ENCODE data around the gene PRKCD. TPM values are rescaled to one million over a fixed set of nuclear protein-coding genes. Genes with fewer than 3 reads are reported as not detected.

PRKCD gene
- total RNA-seq, 1 donor from 2014 or later, result 78.4 TPM

- DNase-seq (no peak), ATAC-seq (no peak)
- no peak overlapping the region for H3K4me3 ChIP-seq
- TF ChIP-seq CTCF (IDR thresholded peaks at IDR 0.05), result no peak
- intact Hi-C loops (cut with DNase I), result no loop called here
- no peak overlapping the region for H3K27ac ChIP-seq
- no peaks in the 10 kb centered on the region for H3K27me3 ChIP-seq
- H3K36me3 ChIP-seq, result peaks cover 68% of the 10 kb centered on the region
- no peaks in the 10 kb centered on the region for H3K9me3 ChIP-seq
- H3K4me1 ChIP-seq, result peaks cover 11% of the 10 kb centered on the region
Observed at GRCh38 chr3:53178246-53178645, 17.2 kb downstream of the PRKCD start.

GRCh38 chr3:53179580-53179979 lies 18.6 kb downstream of the PRKCD start:
- Histone ChIP-seq H3K27me3 (no peaks in the 10 kb centered on the region), H3K9me3 (no peaks in the 10 kb centered on the region), H3K4me3 (no peak overlapping the region), H3K27ac (no peak overlapping the region), H3K36me3 (peaks cover 62% of the 10 kb centered on the region), H3K4me1 (peaks cover 11% of the 10 kb centered on the region)
- DNase-seq (no peak), ATAC-seq (no peak)
- intact Hi-C loops (cut with DNase I), result no loop called here
- no peak for TF ChIP-seq CTCF (IDR thresholded peaks at IDR 0.05)

- H3K4me1 ChIP-seq, result peaks cover 11% of the 10 kb centered on the region
- no peaks in the 10 kb centered on the region for H3K9me3 ChIP-seq
- no peak overlapping the region for H3K4me3 ChIP-seq
- DNase-seq (peak; percentile 73), ATAC-seq (peak; percentile 83)
- no peaks in the 10 kb centered on the region for H3K27me3 ChIP-seq
- no peak for TF ChIP-seq CTCF (IDR thresholded peaks at IDR 0.05)
- H3K27ac ChIP-seq, result no peak overlapping the region
- intact Hi-C loops (cut with DNase I), result no loop called here
- peaks cover 65% of the 10 kb centered on the region for H3K36me3 ChIP-seq
Observed at GRCh38 chr3:53180305-53181023, 19.5 kb downstream of the PRKCD start.

GRCh38 chr3:53181024-53181371 lies 20.0 kb downstream of the PRKCD start:
- intact Hi-C loops (cut with DNase I), result no loop called here
- no peak for TF ChIP-seq CTCF (IDR thresholded peaks at IDR 0.05)
- ATAC-seq, result no peak
- Histone ChIP-seq H3K4me3 (no peak overlapping the region), H3K9me3 (no peaks in the 10 kb centered on the region), H3K4me1 (peaks cover 11% of the 10 kb centered on the region), H3K27ac (no peak overlapping the region), H3K27me3 (no peaks in the 10 kb centered on the region), H3K36me3 (peaks cover 70% of the 10 kb centered on the region)
- DNase-seq, result no peak

- intact Hi-C loops (cut with DNase I), result no loop called here
- Histone ChIP-seq H3K27me3 (no peaks in the 10 kb centered on the region), H3K27ac (no peak overlapping the region), H3K4me3 (no peak overlapping the region), H3K9me3 (no peaks in the 10 kb centered on the region), H3K4me1 (peaks cover 11% of the 10 kb centered on the region), H3K36me3 (peaks cover 76% of the 10 kb centered on the region)
- DNase-seq, result no peak
- no peak for TF ChIP-seq CTCF (IDR thresholded peaks at IDR 0.05)
- no peak for ATAC-seq
Observed at GRCh38 chr3:53181528-53181927, 20.5 kb downstream of the PRKCD start.
